Subcutaneous abdominal adipose tissue (tissue), 5 donors: Measurements from ENCODE around the gene ADGRE3.

ENCODE experiments used
- H3K27ac ChIP-seq: one replicate; pipeline ENCODE4 v1.7.0; 2013; ENCODE audit warnings: low read depth, mild to moderate bottlenecking, inconsistent platforms, low read length, moderate library complexity
- H3K27me3 ChIP-seq, 5 donors: one replicate each; pipeline ENCODE4 v1.7.0; 2013; ENCODE audit warnings: low read length in 5 of 5, inconsistent platforms in 1 of 5; ENCODE audit not compliant: control insufficient read depth in 5 of 5, insufficient read depth in 4 of 5
- H3K36me3 ChIP-seq, 5 donors: one replicate each; pipeline ENCODE4 v1.7.0; 2013; ENCODE audit warnings: low read length in 5 of 5; ENCODE audit not compliant: control insufficient read depth in 5 of 5, insufficient read depth in 5 of 5
- H3K4me1 ChIP-seq, 5 donors: one replicate each; pipeline ENCODE4 v1.7.0; 2013; ENCODE audit warnings: low read length in 5 of 5, mild to moderate bottlenecking in 3 of 5, moderate library complexity in 1 of 5; ENCODE audit not compliant: control insufficient read depth in 5 of 5, insufficient read depth in 5 of 5
- H3K4me3 ChIP-seq, 5 donors: one replicate each; pipeline ENCODE4 v1.7.0; 2013; ENCODE audit warnings: low read length in 5 of 5, low read depth in 1 of 5
- H3K9ac ChIP-seq, 5 donors: one replicate each; pipeline ENCODE4 v1.7.0; 2013; ENCODE audit warnings: low read length in 5 of 5, mild to moderate bottlenecking in 4 of 5, moderate library complexity in 3 of 5
- H3K9me3 ChIP-seq, 5 donors: one replicate each; pipeline ENCODE4 v1.7.0; 2013; ENCODE audit warnings: low read length in 5 of 5; ENCODE audit not compliant: control insufficient read depth in 5 of 5
- donor health status: healthy.
- donor health status: healthy.
- donor health status: healthy.
- donor health status: healthy.
- donor health status: healthy.

The ADGRE3 gene

DNA sequence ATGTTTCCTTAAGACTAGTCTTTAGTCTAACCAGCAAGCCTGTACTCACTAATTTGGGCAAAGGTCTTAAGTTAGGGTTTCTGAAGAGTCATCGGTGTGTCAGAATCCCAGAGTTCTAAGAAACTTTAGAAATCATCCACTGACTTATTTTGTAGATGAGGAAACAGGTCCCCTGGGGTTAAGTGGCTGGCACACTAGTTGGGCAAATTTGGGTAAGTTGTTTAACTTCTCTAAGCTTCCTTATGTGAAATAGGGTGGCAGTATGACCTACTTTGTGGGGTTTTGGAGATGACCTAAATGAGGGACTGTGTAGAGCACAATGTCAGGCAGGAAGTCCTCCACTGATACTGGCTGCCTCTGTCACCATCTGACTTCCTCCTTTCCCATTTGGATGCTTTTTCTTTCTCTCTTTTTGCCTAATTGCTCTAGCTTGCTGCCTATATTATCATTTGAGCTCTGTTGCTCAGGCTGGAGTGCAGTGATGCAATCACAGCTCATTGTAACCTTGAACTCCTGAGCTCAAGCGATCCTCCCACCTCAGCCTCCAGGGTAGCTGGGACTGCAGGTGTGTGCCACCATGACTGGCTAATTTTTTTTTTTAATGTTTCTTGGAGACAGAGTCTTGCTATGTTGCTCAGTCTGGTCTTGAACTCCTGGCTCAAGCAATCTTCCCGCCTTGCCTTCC is 2.3 kb downstream of the ADGRE3 start:
- peaks cover 0 to 11% (median 8%) of the 10 kb centered on the region in 5 donors for H3K9me3 ChIP-seq
- peaks cover 0 to 9% (median 3%) of the 10 kb centered on the region in 5 donors for H3K27me3 ChIP-seq
- H3K36me3 ChIP-seq = no peaks in the 10 kb centered on the region
- peak overlapping the region; percentile 35 for H3K27ac ChIP-seq
- H3K4me3 ChIP-seq = no peak overlapping the region
- H3K9ac ChIP-seq = no peak overlapping the region
- H3K4me1 ChIP-seq = peaks cover 0 to 14% (median 8%) of the 10 kb centered on the region in 5 donors

DNA sequence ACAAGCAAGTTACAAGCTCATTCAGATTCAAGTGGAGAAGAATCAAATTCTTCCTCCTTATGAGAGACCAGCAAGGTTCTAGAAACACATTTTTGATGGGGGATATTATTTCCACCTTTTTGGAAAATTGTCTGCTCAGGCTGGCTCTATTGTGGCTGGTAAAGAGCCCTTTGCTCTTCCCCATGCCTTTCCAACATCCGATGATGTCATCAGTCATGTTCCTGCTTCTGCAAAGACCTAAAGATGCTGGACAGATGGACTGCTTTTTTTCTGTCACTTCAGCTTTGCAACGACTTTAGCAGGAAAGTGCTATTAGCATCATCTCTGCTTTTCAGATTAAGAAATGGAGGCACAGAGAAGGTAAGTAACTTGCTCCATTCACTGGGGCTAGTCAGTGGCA is 4.2 kb downstream of the ADGRE3 start:
- H3K9ac ChIP-seq = no peak overlapping the region
- H3K36me3 ChIP-seq = no peaks in the 10 kb centered on the region
- no peak overlapping the region for H3K27ac ChIP-seq
- H3K27me3 ChIP-seq = peaks cover 0 to 4% (median 3%) of the 10 kb centered on the region in 5 donors
- H3K9me3 ChIP-seq = peaks cover 0 to 11% (median 8%) of the 10 kb centered on the region in 5 donors
- H3K4me1 ChIP-seq = peaks cover 0 to 14% (median 8%) of the 10 kb centered on the region in 5 donors
- H3K4me3 ChIP-seq = peak overlapping the region in 1 of 5 donors; percentile 35

GRCh38 chr19:14669940-14670339 is 4.7 kb downstream of the ADGRE3 start:
- no peak overlapping the region for H3K9ac ChIP-seq
- no peak overlapping the region for H3K27ac ChIP-seq
- H3K9me3 ChIP-seq = peaks cover 0 to 11% (median 8%) of the 10 kb centered on the region in 5 donors
- H3K4me1 ChIP-seq = peaks cover 0 to 14% (median 8%) of the 10 kb centered on the region in 5 donors
- peak overlapping the region in 2 of 5 donors; percentile 18 to 35 for H3K4me3 ChIP-seq
- H3K36me3 ChIP-seq = no peaks in the 10 kb centered on the region
- peaks cover 0 to 4% (median 3%) of the 10 kb centered on the region in 5 donors for H3K27me3 ChIP-seq

DNA sequence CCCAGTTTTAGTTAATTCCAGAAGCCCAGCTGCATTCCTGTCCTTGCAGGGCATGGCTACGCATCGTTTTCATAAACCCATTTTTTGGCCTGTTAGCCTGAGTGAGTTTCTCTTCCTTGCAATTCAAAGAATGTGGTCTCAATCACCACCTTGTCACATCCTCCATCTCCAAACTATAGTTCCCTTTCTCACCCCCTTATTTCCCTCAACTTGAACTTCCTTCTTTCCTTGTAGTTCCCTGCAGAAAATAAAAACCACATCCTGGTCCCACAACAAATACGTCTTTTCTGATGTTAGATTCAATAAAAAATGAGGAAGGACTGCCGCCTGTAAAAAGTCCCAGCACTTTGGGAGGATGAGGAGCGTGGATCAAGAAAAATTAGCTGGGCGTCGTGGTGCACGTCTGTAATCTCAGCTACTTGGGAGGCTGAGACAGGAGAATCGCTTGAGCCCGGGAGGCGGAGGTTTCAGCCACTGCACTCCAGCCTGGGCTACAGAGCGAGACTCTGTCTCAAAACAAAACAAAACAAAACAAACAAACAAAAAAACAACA is 13.2 kb downstream of the ADGRE3 start:
- H3K4me3 ChIP-seq = no peak overlapping the region
- no peaks in the 10 kb centered on the region for H3K9me3 ChIP-seq

GRCh38 chr19:14659874-14660489 is 14.7 kb downstream of the ADGRE3 start:
- no peak overlapping the region for H3K27ac ChIP-seq
- peaks cover 0 to 3% (median 0%) of the 10 kb centered on the region in 5 donors for H3K4me1 ChIP-seq
- no peak overlapping the region for H3K9ac ChIP-seq
- H3K9me3 ChIP-seq = no peaks in the 10 kb centered on the region
- H3K36me3 ChIP-seq = no peaks in the 10 kb centered on the region
- H3K4me3 ChIP-seq = no peak overlapping the region
- peaks cover 0 to 2% (median 0%) of the 10 kb centered on the region in 5 donors for H3K27me3 ChIP-seq

More for the DNA sequence above, 13.2 kb downstream of the ADGRE3 start:
- Histone ChIP-seq H3K4me1 (peaks cover 0 to 3% (median 0%) of the 10 kb centered on the region in 5 donors), H3K27me3 (no peaks in the 10 kb centered on the region), H3K9ac (no peak overlapping the region), H3K27ac (no peak overlapping the region), H3K36me3 (no peaks in the 10 kb centered on the region)

- no peaks in the 10 kb centered on the region for H3K9me3 ChIP-seq
Observed at GRCh38 chr19:14655726-14656125, 18.9 kb downstream of the ADGRE3 start.

DNA sequence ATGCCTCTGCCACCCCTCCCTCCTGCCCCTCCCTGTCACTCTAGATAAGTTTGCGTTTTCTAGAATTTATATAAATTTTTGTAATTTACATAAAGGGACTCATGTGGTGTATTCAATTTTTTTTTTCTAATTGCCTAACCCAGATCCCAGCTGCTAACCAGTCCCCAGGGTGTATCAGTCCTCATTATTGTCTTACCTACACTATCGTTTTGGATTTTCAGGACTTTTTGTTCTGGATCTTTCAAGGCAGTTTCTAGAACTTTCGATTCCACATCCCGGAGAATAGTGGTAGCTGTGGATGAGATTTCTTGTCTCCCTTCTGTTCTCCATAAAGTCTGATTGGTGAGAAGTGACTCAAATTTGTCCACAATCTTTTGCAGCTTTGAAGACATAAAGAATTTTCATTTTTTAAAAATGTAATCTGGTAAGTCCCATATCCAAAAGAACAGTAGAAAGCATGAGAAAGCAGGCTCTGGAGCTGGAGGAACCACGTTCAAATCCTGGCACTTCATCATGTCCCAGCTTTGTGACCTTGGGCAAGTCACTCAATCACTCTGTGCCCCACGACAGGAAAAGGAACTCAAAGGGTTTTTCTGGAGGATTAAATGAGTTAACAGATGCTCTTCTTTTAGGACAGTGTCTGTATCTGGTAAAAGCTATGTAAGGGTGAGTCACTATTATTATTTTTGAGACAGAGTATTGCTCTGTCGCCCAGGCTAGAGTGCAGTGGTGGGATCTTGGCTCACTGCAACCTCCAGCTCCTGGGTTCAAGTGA is 19.7 kb downstream of the ADGRE3 start:
- Histone ChIP-seq H3K4me3 (no peak overlapping the region), H3K9ac (no peak overlapping the region), H3K27ac (no peak overlapping the region), H3K9me3 (no peaks in the 10 kb centered on the region), H3K27me3 (peaks cover 0 to 2% (median 0%) of the 10 kb centered on the region in 5 donors), H3K4me1 (no peaks in the 10 kb centered on the region), H3K36me3 (no peaks in the 10 kb centered on the region)

More at GRCh38 chr19:14655726-14656125, 18.9 kb downstream of the ADGRE3 start:
- Histone ChIP-seq H3K4me1 (no peaks in the 10 kb centered on the region), H3K36me3 (no peaks in the 10 kb centered on the region), H3K9ac (no peak overlapping the region), H3K4me3 (no peak overlapping the region), H3K27ac (no peak overlapping the region), H3K27me3 (peaks cover 0 to 2% (median 0%) of the 10 kb centered on the region in 5 donors)

DNA sequence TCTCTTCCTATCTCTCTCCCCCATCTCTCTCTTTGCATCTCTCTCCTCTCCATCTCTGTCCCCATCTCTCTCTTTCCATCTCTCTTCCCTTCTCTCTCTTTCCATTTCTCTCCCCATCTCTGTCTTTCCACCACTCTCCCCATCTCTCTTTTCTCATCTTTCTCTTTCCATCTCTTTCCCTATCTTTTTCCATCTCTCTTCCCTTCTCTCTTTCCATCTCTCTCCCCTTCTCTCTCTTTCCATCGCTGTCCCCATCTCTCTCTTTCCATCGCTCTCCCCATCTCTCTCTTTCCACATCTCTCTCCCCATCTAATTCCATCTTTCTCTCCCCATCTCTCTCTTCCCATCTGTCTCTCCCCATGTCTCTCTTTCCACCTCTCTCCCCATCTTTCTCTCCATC is 24.5 kb downstream of the ADGRE3 start:
- Histone ChIP-seq H3K9me3 (peaks cover 0 to 3% (median 0%) of the 10 kb centered on the region in 5 donors), H3K9ac (no peak overlapping the region), H3K4me1 (no peaks in the 10 kb centered on the region), H3K27ac (no peak overlapping the region), H3K36me3 (no peaks in the 10 kb centered on the region), H3K4me3 (no peak overlapping the region), H3K27me3 (peaks cover 0 to 2% (median 0%) of the 10 kb centered on the region in 5 donors)

GRCh38 chr19:14649020-14649419 is 25.6 kb downstream of the ADGRE3 start:
- Histone ChIP-seq H3K4me3 (no peak overlapping the region), H3K36me3 (no peaks in the 10 kb centered on the region), H3K4me1 (no peaks in the 10 kb centered on the region), H3K27me3 (peaks cover 0 to 2% (median 0%) of the 10 kb centered on the region in 5 donors), H3K9me3 (peaks cover 0 to 3% (median 0%) of the 10 kb centered on the region in 5 donors), H3K9ac (no peak overlapping the region), H3K27ac (no peak overlapping the region)
